SU-DHL-6 (cell line): Measurements from ENCODE around the gene CASK.

Experiments used
- H2AFZ ChIP-seq: fragments of 200-600 bp; sonication (generic); 2 replicates; pipeline ENCODE4 v1.6.1; 2014; ENCODE audit warnings: low read depth, mild to moderate bottlenecking, moderate library complexity, mixed read lengths, antibody characterized with exemption, low read length; ENCODE audit not compliant: severe bottlenecking
- H3F3A ChIP-seq: fragments of 200-600 bp; shearing (Covaris generic); 2 replicates; pipeline ENCODE4 v1.6.0; 2016; ENCODE audit warnings: antibody characterized with exemption, mild to moderate bottlenecking; ENCODE audit not compliant: insufficient read depth
- H3K27ac ChIP-seq: fragments of 200-600 bp; sonication (generic); 2 replicates; pipeline ENCODE4 v1.5.1; 2016; ENCODE audit warnings: low read depth, mild to moderate bottlenecking, low read length, moderate library complexity, mixed read lengths
- H3K27me3 ChIP-seq: fragments of 200-600 bp; sonication (generic), shearing (Covaris generic); 2 replicates; pipeline ENCODE4 v1.6.0; 2014; ENCODE audit warnings: mild to moderate bottlenecking, low read length
- H3K36me3 ChIP-seq: fragments of 200-600 bp; sonication (generic); 2 replicates; pipeline ENCODE4 v1.6.1; 2014; ENCODE audit warnings: mild to moderate bottlenecking, low read length, mixed read lengths
- H3K4me2 ChIP-seq: fragments of 300-600, 200-600 bp; shearing (Covaris generic), sonication (generic); 2 replicates; pipeline ENCODE4 v1.6.0; 2014; ENCODE audit warnings: low read length, low read depth, mild to moderate bottlenecking; ENCODE audit not compliant: poor library complexity, severe bottlenecking
- H3K4me3 ChIP-seq: fragments of 200-600 bp; sonication (generic); 2 replicates; pipeline ENCODE4 v1.5.1; 2014; ENCODE audit warnings: antibody characterized with exemption, low read length, mild to moderate bottlenecking, mixed read lengths; ENCODE audit not compliant: insufficient read depth, poor library complexity, severe bottlenecking
- H3K79me2 ChIP-seq: fragments of 200-600 bp; sonication (generic); 2 replicates; pipeline ENCODE4 v1.6.1; 2014; ENCODE audit warnings: mild to moderate bottlenecking, low read length, moderate library complexity; ENCODE audit not compliant: insufficient read depth
- H3K9ac ChIP-seq: fragments of 200-600 bp; sonication (generic); 2 replicates; pipeline ENCODE4 v1.7.0; 2014; ENCODE audit warnings: mild to moderate bottlenecking, low read length
- H3K9me2 ChIP-seq: fragments of 200-600 bp; sonication (generic); replicated peaks from 2 replicates; pipeline ENCODE4 v1.6.1; 2014; ENCODE audit warnings: low read length; ENCODE audit not compliant: insufficient read depth
- H3K9me3 ChIP-seq: fragments of 200-600 bp; sonication (generic); 2 replicates; pipeline ENCODE4 v1.6.1; 2014; ENCODE audit warnings: low read length, mixed read lengths; ENCODE audit not compliant: insufficient read depth
- H4K20me1 ChIP-seq: fragments of 200-600 bp; sonication (generic); 2 replicates; pipeline ENCODE4 v1.6.1; 2014; ENCODE audit warnings: low read depth, mild to moderate bottlenecking, antibody characterized with exemption, low read length, moderate library complexity, mixed read lengths
- EZH2phosphoT487 ChIP-seq: fragments of 200-600 bp; sonication (generic), shearing (Covaris generic); conservative IDR thresholded peaks from 2 replicates; pipeline ENCODE4 v1.6.1; 2018; ENCODE audit warnings: mild to moderate bottlenecking, antibody characterized with exemption, low read length, moderate library complexity, mixed read lengths
- TF ChIP-seq, protein P1 (sequence below): fragments of 200-600 bp; sonication (generic); IDR thresholded peaks from one replicate; pipeline ENCODE4 v1.5.1; 2017; ENCODE audit warnings: antibody characterized with exemption, mild to moderate bottlenecking, low read length, moderate library complexity; ENCODE audit not compliant: insufficient read depth, poor library complexity, severe bottlenecking

The CASK gene

DNA sequence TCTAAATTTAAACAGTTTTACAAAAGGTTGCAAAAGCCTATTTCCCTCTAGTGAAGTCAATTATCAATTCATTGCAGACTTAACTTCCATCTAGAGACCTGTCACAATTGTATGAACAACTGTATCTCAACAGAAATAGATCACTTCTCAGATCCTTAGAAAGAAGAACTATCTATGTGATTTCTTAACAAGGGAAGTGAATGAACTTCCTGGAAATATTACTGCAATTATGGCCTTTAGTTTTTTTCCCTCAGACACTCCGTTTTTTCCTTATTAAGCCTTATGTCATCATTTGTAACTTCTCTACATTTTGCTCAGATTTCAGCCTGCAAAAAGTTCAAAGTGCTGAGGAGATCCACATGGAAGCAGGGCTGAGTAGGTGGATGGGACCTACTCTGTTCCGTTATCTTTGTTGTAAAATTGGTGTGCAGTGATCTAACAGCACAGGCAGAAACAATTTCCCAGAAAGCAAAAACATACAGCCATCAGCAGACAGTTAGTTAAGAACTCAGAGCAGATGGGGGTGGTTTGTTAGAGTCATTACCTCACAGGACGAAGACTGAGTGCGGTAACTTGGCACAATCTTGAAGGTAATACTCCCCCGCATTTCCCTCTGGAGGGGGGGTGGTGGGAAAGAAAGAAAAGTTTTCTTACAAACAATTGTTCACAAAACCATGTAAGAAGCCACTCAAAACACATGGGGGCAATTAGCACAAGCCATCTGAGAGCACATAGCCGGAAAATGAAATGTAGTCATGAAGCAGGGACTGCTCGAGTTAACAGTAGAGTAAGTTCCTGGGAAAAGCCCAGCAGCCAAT, 363.9 kb downstream of the CASK start:
- no peaks in the 10 kb centered on the region for H3K36me3 ChIP-seq
- H3K4me2 ChIP-seq, result peak overlapping the region; percentile 51
- TF ChIP-seq EZH2phosphoT487, result no peak
- TF ChIP-seq, protein P1, sequence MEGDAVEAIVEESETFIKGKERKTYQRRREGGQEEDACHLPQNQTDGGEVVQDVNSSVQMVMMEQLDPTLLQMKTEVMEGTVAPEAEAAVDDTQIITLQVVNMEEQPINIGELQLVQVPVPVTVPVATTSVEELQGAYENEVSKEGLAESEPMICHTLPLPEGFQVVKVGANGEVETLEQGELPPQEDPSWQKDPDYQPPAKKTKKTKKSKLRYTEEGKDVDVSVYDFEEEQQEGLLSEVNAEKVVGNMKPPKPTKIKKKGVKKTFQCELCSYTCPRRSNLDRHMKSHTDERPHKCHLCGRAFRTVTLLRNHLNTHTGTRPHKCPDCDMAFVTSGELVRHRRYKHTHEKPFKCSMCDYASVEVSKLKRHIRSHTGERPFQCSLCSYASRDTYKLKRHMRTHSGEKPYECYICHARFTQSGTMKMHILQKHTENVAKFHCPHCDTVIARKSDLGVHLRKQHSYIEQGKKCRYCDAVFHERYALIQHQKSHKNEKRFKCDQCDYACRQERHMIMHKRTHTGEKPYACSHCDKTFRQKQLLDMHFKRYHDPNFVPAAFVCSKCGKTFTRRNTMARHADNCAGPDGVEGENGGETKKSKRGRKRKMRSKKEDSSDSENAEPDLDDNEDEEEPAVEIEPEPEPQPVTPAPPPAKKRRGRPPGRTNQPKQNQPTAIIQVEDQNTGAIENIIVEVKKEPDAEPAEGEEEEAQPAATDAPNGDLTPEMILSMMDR, result no peak
- no peaks in the 10 kb centered on the region for H3K9me3 ChIP-seq
- no peaks in the 10 kb centered on the region for H3K9me2 ChIP-seq
- H4K20me1 ChIP-seq, result no peaks in the 10 kb centered on the region
- H3K9ac ChIP-seq, result peak overlapping the region; percentile 8; the same call in 1 of the 2 replicates
- no peaks in the 10 kb centered on the region for H3K27me3 ChIP-seq
- no peaks in the 10 kb centered on the region; the same call in 1 of the 2 replicates for H3F3A ChIP-seq
- no peak overlapping the region for H3K4me3 ChIP-seq
- no peak overlapping the region for H2AFZ ChIP-seq
- H3K79me2 ChIP-seq, result no peaks in the 10 kb centered on the region
- peak overlapping the region; percentile 81 for H3K27ac ChIP-seq

DNA sequence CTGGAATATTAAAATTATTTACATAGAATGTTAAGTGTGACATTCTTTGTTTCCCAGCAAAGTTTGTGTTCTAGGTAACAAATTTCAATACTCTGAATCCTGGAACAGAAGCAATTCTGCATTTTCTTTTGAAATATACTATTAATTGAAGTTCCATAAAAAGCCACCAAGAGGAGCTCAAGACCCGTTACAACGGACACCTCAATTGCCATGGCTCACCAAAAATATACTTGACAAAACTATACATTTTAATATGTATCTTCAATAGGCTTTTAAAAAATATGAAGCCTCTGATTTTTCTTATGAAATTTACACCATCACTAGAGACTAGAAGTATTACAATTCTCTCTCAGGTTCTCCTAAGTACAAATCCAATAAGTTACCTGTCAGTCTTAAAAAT, 364.8 kb downstream of the CASK start:
- TF ChIP-seq, protein P1, result no peak
- TF ChIP-seq EZH2phosphoT487, result no peak
- H3K27me3 ChIP-seq, result no peaks in the 10 kb centered on the region
- H3K4me2 ChIP-seq, result peak overlapping the region; percentile 77
- H3K27ac ChIP-seq, result peak overlapping the region; percentile 81
- H2AFZ ChIP-seq, result no peak overlapping the region
- H3K9me2 ChIP-seq, result no peaks in the 10 kb centered on the region
- no peaks in the 10 kb centered on the region for H3K36me3 ChIP-seq
- no peaks in the 10 kb centered on the region; the same call in 1 of the 2 replicates for H3F3A ChIP-seq
- H3K4me3 ChIP-seq, result no peak overlapping the region
- 0 out of 2 replicates have a peak overlapping the region, but pooled peaks have one; percentile 8 for H3K9ac ChIP-seq
- H3K9me3 ChIP-seq, result no peaks in the 10 kb centered on the region
- H4K20me1 ChIP-seq, result no peaks in the 10 kb centered on the region
- H3K79me2 ChIP-seq, result no peaks in the 10 kb centered on the region

DNA sequence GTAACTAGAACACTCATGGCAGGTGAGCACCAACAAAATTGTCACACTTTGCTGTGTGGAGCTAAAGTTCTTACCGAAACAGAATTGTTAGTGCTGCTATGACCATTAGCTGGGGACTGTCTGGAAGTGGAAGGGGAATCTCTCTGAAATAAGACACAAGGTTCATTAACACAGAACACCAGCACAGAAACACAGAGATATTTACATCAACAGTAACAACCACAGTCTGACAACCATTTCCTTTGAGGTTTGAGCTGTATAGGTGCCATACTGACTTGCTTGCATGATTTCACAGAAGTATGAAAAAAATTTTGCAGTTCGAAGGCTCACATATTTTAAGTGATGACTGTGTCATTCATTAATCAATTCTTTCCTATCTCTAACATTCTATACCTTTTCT, 366.4 kb downstream of the CASK start:
- no peaks in the 10 kb centered on the region for H3K36me3 ChIP-seq
- no peak overlapping the region for H3K4me3 ChIP-seq
- H4K20me1 ChIP-seq, result no peaks in the 10 kb centered on the region
- no peak overlapping the region for H2AFZ ChIP-seq
- peak overlapping the region; percentile 77 for H3K4me2 ChIP-seq
- TF ChIP-seq, protein P1, result no peak
- TF ChIP-seq EZH2phosphoT487, result no peak
- H3K9ac ChIP-seq, result peak overlapping the region; percentile 33
- H3F3A ChIP-seq, result no peaks in the 10 kb centered on the region; the same call in 1 of the 2 replicates
- peak overlapping the region; percentile 81 for H3K27ac ChIP-seq
- no peaks in the 10 kb centered on the region for H3K9me3 ChIP-seq
- no peaks in the 10 kb centered on the region for H3K79me2 ChIP-seq
- no peaks in the 10 kb centered on the region for H3K9me2 ChIP-seq
- H3K27me3 ChIP-seq, result no peaks in the 10 kb centered on the region
